ENCODE data around the gene PPP1R1C. TPM values are rescaled to one million over a fixed set of nuclear protein-coding genes. Genes with fewer than 3 reads are reported as not detected.

PPP1R1C gene
- polyA plus RNA-seq, 1 donor from 2014 or later: not detected

DNA sequence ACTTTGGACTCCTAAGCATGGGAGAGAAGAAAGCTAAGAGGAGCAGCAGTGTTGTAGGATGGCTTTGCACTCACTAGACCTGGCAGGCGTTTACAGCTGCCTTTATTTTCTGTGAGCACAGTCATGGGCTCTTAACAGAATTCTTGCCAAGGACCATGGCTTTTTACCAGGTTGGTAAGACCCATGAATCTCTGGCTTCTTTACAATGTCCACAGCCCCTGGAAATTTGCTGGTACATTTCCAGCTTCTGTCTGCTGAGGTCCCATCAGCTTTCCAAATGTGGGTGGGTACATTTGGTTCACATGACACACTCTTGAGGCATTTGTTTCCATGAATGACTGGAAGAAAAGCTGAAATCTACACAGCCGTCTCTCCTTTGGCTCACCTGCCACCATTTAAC is 162.7 kb downstream of the PPP1R1C start:
- Histone ChIP-seq H3F3A (ENCODE audit: insufficient read depth, low read length, poor library complexity, severe bottlenecking) (no peaks in the 10 kb centered on the region), H4K20me1 (ENCODE audit: insufficient read depth) (no peaks in the 10 kb centered on the region), H3K79me2 (replicated peaks; ENCODE audit: insufficient read depth, low read length) (no peaks in the 10 kb centered on the region), H3K27me3 (ENCODE audit: insufficient read depth, low read depth, low read length) (no peaks in the 10 kb centered on the region), H3K4me3 (ENCODE audit: low read length) (no peak overlapping the region), H3K27ac (ENCODE audit: low read length) (no peak overlapping the region), H2AFZ (ENCODE audit: low read depth, low read length) (no peak overlapping the region), H3K9ac (ENCODE audit: low read length) (no peak overlapping the region), H3K4me2 (ENCODE audit: low read length) (no peak overlapping the region), H3K36me3 (ENCODE audit: insufficient read depth, low read length) (no peaks in the 10 kb centered on the region), H3K9me3 (ENCODE audit: low read length) (no peaks in the 10 kb centered on the region), H3K9me2 (ENCODE audit: insufficient read depth, low read length) (no peaks in the 10 kb centered on the region)
- TF ChIP-seq POLR2AphosphoS5 (IDR thresholded peaks at IDR 0.05) (no peak), RAD21 (conservative IDR thresholded peaks at IDR 0.05) (no peak)

DNA sequence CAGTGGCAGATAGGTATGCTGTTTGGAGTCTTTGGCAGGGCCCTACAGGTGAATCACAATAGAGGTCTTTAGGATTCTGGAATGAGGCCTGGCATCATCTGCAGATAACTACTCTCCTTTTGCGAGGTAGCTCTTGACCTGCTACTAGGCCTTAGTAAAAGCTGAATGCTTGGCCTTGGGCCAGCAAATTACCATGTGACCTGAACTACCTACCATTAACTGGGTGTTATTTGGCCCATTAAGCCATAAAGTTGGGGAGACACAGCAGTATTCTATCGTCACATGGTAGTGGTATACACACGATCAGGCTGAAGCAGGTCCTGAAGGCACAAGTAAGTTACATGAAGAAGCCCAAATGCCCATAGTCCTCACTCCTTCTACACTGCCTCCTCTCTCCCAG is 178.2 kb downstream of the PPP1R1C start:
- H3K36me3 ChIP-seq (ENCODE audit: insufficient read depth, low read length): no peaks in the 10 kb centered on the region
- no peak overlapping the region for H3K4me3 ChIP-seq (ENCODE audit: low read length)
- H2AFZ ChIP-seq (ENCODE audit: low read depth, low read length): no peak overlapping the region
- TF ChIP-seq, protein P1, sequence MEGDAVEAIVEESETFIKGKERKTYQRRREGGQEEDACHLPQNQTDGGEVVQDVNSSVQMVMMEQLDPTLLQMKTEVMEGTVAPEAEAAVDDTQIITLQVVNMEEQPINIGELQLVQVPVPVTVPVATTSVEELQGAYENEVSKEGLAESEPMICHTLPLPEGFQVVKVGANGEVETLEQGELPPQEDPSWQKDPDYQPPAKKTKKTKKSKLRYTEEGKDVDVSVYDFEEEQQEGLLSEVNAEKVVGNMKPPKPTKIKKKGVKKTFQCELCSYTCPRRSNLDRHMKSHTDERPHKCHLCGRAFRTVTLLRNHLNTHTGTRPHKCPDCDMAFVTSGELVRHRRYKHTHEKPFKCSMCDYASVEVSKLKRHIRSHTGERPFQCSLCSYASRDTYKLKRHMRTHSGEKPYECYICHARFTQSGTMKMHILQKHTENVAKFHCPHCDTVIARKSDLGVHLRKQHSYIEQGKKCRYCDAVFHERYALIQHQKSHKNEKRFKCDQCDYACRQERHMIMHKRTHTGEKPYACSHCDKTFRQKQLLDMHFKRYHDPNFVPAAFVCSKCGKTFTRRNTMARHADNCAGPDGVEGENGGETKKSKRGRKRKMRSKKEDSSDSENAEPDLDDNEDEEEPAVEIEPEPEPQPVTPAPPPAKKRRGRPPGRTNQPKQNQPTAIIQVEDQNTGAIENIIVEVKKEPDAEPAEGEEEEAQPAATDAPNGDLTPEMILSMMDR (IDR thresholded peaks at IDR 0.05; ENCODE audit: poor library complexity, severe bottlenecking): no peak
- no peak for TF ChIP-seq SMC3 (conservative IDR thresholded peaks at IDR 0.05; ENCODE audit: poor library complexity)
- TF ChIP-seq EZH2 (IDR thresholded peaks at IDR 0.05; ENCODE audit: borderline replicate concordance, insufficient read depth, low read length, poor library complexity, severe bottlenecking): no peak
- TF ChIP-seq TAF1 (IDR thresholded peaks at IDR 0.05; ENCODE audit: low read depth): no peak
- no peak for TF ChIP-seq POLR2AphosphoS5 (IDR thresholded peaks at IDR 0.05)
- no peak for TF ChIP-seq EP300 (conservative IDR thresholded peaks at IDR 0.05; ENCODE audit: poor library complexity, severe bottlenecking)
- TF ChIP-seq, protein P2, sequence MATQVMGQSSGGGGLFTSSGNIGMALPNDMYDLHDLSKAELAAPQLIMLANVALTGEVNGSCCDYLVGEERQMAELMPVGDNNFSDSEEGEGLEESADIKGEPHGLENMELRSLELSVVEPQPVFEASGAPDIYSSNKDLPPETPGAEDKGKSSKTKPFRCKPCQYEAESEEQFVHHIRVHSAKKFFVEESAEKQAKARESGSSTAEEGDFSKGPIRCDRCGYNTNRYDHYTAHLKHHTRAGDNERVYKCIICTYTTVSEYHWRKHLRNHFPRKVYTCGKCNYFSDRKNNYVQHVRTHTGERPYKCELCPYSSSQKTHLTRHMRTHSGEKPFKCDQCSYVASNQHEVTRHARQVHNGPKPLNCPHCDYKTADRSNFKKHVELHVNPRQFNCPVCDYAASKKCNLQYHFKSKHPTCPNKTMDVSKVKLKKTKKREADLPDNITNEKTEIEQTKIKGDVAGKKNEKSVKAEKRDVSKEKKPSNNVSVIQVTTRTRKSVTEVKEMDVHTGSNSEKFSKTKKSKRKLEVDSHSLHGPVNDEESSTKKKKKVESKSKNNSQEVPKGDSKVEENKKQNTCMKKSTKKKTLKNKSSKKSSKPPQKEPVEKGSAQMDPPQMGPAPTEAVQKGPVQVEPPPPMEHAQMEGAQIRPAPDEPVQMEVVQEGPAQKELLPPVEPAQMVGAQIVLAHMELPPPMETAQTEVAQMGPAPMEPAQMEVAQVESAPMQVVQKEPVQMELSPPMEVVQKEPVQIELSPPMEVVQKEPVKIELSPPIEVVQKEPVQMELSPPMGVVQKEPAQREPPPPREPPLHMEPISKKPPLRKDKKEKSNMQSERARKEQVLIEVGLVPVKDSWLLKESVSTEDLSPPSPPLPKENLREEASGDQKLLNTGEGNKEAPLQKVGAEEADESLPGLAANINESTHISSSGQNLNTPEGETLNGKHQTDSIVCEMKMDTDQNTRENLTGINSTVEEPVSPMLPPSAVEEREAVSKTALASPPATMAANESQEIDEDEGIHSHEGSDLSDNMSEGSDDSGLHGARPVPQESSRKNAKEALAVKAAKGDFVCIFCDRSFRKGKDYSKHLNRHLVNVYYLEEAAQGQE (IDR thresholded peaks at IDR 0.05; ENCODE audit: borderline replicate concordance): no peak
- TF ChIP-seq MXI1 (conservative IDR thresholded peaks at IDR 0.05; ENCODE audit: poor library complexity, severe bottlenecking): no peak
- no peak overlapping the region for H3K4me2 ChIP-seq (ENCODE audit: low read length)
- no peaks in the 10 kb centered on the region for H4K20me1 ChIP-seq (ENCODE audit: insufficient read depth)
- no peaks in the 10 kb centered on the region for H3K9me2 ChIP-seq (ENCODE audit: insufficient read depth, low read length)
- no peak overlapping the region for H3K27ac ChIP-seq (ENCODE audit: low read length)
- no peaks in the 10 kb centered on the region for H3K9me3 ChIP-seq (ENCODE audit: low read length)
- no peak overlapping the region for H3K9ac ChIP-seq (ENCODE audit: low read length)
- H3K79me2 ChIP-seq (replicated peaks; ENCODE audit: insufficient read depth, low read length): no peaks in the 10 kb centered on the region
- no peaks in the 10 kb centered on the region for H3K27me3 ChIP-seq (ENCODE audit: insufficient read depth, low read depth, low read length)
- no peaks in the 10 kb centered on the region for H3F3A ChIP-seq (ENCODE audit: insufficient read depth, low read length, poor library complexity, severe bottlenecking)

DNA sequence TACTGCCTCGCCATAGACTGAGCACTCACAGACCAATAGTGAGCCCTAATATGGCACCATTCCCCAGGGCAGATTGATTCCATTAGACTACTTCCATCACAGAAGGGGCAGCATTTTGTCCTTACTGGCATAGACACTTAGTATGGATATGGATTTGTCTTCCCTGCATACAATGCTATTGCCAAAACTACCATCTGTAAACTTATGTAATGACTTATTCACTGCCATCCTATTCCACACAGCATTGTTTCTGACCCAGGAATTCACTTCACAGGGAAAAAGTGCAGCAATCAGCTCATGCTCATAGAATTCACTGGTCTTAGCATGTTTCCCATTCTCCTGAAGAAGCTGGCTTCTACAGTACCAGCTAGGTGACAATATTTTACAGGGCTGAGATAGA is 179.0 kb downstream of the PPP1R1C start:
- no peaks in the 10 kb centered on the region for H3F3A ChIP-seq (ENCODE audit: insufficient read depth, low read length, poor library complexity, severe bottlenecking)
- no peak overlapping the region for H2AFZ ChIP-seq (ENCODE audit: low read depth, low read length)
- H3K4me3 ChIP-seq (ENCODE audit: low read length): no peak overlapping the region
- H3K36me3 ChIP-seq (ENCODE audit: insufficient read depth, low read length): no peaks in the 10 kb centered on the region
- no peaks in the 10 kb centered on the region for H3K27me3 ChIP-seq (ENCODE audit: insufficient read depth, low read depth, low read length)
- H3K9me2 ChIP-seq (ENCODE audit: insufficient read depth, low read length): no peaks in the 10 kb centered on the region
- H3K4me2 ChIP-seq (ENCODE audit: low read length): no peak overlapping the region
- no peak overlapping the region for H3K9ac ChIP-seq (ENCODE audit: low read length)
- no peaks in the 10 kb centered on the region for H3K79me2 ChIP-seq (replicated peaks; ENCODE audit: insufficient read depth, low read length)
- no peaks in the 10 kb centered on the region for H3K9me3 ChIP-seq (ENCODE audit: low read length)
- TF ChIP-seq SMC3 (conservative IDR thresholded peaks at IDR 0.05; ENCODE audit: poor library complexity) (no peak), MXI1 (conservative IDR thresholded peaks at IDR 0.05; ENCODE audit: poor library complexity, severe bottlenecking) (no peak), RAD21 (conservative IDR thresholded peaks at IDR 0.05) (no peak), EP300 (conservative IDR thresholded peaks at IDR 0.05; ENCODE audit: poor library complexity, severe bottlenecking) (no peak), TAF1 (IDR thresholded peaks at IDR 0.05; ENCODE audit: low read depth) (no peak)
- no peak overlapping the region for H3K27ac ChIP-seq (ENCODE audit: low read length)
- no peaks in the 10 kb centered on the region for H4K20me1 ChIP-seq (ENCODE audit: insufficient read depth)

Data from neural cell (in vitro differentiated cells).